ENCODE results near the gene FBN1.

- no peak for TF ChIP-seq CTCF (IDR thresholded peaks at IDR 0.05)
- TF ChIP-seq POLR2A (IDR thresholded peaks at IDR 0.05), result no peak
Measured at GRCh38 chr15:48442011-48442410, 203.5 kb downstream of the FBN1 start.
